H1 (cell line): ENCODE results near the gene NOL8. TPM values are rescaled to one million over a fixed set of nuclear protein-coding genes. Genes with fewer than 3 reads are reported as not detected.

Experiments used
- CTBP2 ChIP-seq: IDR thresholded peaks from 2 replicates; pipeline ENCODE4 v1.7.0; 2011; ENCODE audit warnings: borderline replicate concordance, mild to moderate bottlenecking, moderate library complexity, mixed read lengths, low read length; ENCODE audit not compliant: insufficient read depth, insufficient read length
- GTF2F1 ChIP-seq: IDR thresholded peaks from 2 replicates; pipeline ENCODE4 v1.6.1; 2012; ENCODE audit warnings: low read depth, low read length, improper control_type of control experiment, borderline replicate concordance
- HDAC2 ChIP-seq, 2 experiments: fragments of 300-600 bp in 1 of 2; sonication (generic) in 1 of 2; IDR thresholded peaks; 2 replicates each; pipeline ENCODE4 v1.6.1; 2011 to 2012; ENCODE audit warnings: low read depth in 2 of 2, low read length in 2 of 2, mild to moderate bottlenecking in 2 of 2, moderate library complexity in 2 of 2, borderline replicate concordance in 1 of 2, inconsistent platforms in 1 of 2
- JUN ChIP-seq: IDR thresholded peaks from 2 replicates; pipeline ENCODE4 v1.6.1; 2011; ENCODE audit warnings: low read depth, mild to moderate bottlenecking, improper control_type of control experiment, low read length
- KDM1A ChIP-seq: fragments of 200-600, 300-600 bp; sonication (generic); IDR thresholded peaks from 2 replicates; pipeline ENCODE4 v1.7.1; 2016; ENCODE audit warnings: mild to moderate bottlenecking, low read length, borderline replicate concordance
- MAFK ChIP-seq: IDR thresholded peaks from 2 replicates; pipeline ENCODE4 v1.6.1; 2012; ENCODE audit warnings: low read depth, mild to moderate bottlenecking, improper control_type of control experiment, low read length
- RBBP5 ChIP-seq: IDR thresholded peaks from 2 replicates; pipeline ENCODE4 v1.7.1; 2012; ENCODE audit warnings: low read depth, mild to moderate bottlenecking, inconsistent platforms, low read length, moderate library complexity, borderline replicate concordance
- SAP30 ChIP-seq: fragments of 300-600 bp; sonication (generic); IDR thresholded peaks from 2 replicates; pipeline ENCODE4 v1.7.1; 2012; ENCODE audit warnings: low read length, moderate library complexity, mild to moderate bottlenecking, inconsistent platforms; ENCODE audit not compliant: insufficient read depth, insufficient replicate concordance
- SP4 ChIP-seq: IDR thresholded peaks from 2 replicates; pipeline ENCODE4 v1.6.1; 2012; ENCODE audit warnings: low read length, inconsistent platforms
- TAF7 ChIP-seq: optimal IDR thresholded peaks from 2 replicates; pipeline ENCODE3; 2011; ENCODE audit warnings: low read depth, mild to moderate bottlenecking, inconsistent platforms, low read length, moderate library complexity, borderline replicate concordance
- ZNF274 ChIP-seq: IDR thresholded peaks from 2 replicates; pipeline ENCODE4 v1.7.0; 2012; ENCODE audit warnings: low read length, borderline replicate concordance; ENCODE audit errors: extremely low read depth
- polyA plus RNA-seq, 7 experiments: library from polyadenylated mRNA; depleted of rRNA in 3 of 7; stranded (reverse) in 5 of 7; unstranded in 2 of 7; fragments of >200 nt in 5 of 7; fragments of 200-250 nt in 2 of 7; gene quantifications; 1 replicate in 5 of 7; 2 replicates in 1 of 7; 4 replicates in 1 of 7; pipeline versions ENCODE4 v1.2.1 to v1.2.3, GENCODE V29; 2011 to 2013; ENCODE audit warnings: missing spikeins in 2 of 7, mixed read lengths in 2 of 7
- total RNA-seq: library from RNA; stranded (reverse); fragmentation: NEBNext Ultra II Directional; extraction: Animal tissue kit (Norgen Biotek cat#: 25700); gene quantifications from 2 replicates; pipeline ENCODE4 v1.2.1, GENCODE V29; 2021

NOL8 gene
- total and polyA plus RNA-seq, 2 of the 8 experiments (the other 6 are each of a cell fraction or from before 2014, with no cell fraction given): 6.2 to 30.4 TPM

DNA sequence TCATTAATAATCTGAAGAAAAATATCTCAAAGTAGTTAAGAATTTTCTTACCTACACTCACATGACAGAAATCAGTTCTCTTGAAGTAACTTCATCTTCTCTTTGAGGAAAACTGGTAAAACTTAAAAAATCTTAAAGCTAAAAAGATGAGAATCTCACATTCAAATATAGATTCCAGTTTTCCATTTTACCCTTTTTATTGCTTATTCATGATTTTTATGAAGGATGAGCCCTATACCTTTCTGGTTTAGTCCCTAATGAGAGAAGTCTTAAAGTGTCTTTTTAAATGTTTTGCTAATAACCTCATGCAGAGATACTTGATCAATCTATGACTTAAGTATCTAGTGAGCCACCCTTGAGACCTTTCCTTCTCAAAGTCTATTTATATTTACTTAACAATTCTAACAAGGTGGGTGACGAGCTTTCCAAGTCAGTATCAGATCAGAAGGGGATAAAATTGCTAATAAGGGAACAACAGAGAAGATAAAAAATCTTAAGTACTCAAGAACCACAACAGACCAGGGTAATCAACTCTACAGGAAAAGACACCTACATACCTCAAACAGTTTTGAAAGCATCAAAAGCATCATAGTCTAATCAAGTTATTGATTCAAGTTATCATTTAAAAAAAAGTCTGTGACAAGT, 34.2 kb downstream of the NOL8 start (continued):
- TF ChIP-seq SAP30: no peak
- no peak for TF ChIP-seq HDAC2 (IDR thresholded peaks at IDR 0.05; ENCODE audit: borderline replicate concordance in 1 of 2, low read depth in 2 of 2, low read length in 2 of 2)
- no peak for TF ChIP-seq JUN
- no peak for TF ChIP-seq CTBP2
- TF ChIP-seq TAF7: no peak
- no peak for TF ChIP-seq SP4
- TF ChIP-seq ZNF274: no peak
- TF ChIP-seq MAFK: no peak
- no peak for TF ChIP-seq GTF2F1
- TF ChIP-seq KDM1A: no peak
- no peak for TF ChIP-seq RBBP5
- TF ChIP-seq, all 59 proteins: peak for 0
